H9 (cell line): ENCODE measurements around the gene MTG1. TPM values are rescaled to one million over a fixed set of nuclear protein-coding genes. Genes with fewer than 3 reads are reported as not detected.

Experiments used
- DNase-seq: peaks from one replicate; pipeline ENCODE4 v3.0.0-alpha.2; 2017
- H2AFZ ChIP-seq: one replicate; pipeline ENCODE4 v1.6.1; 2013; ENCODE audit warnings: mild to moderate bottlenecking, low read length, control low read depth, moderate library complexity
- H2AK5ac ChIP-seq: 2 replicates; pipeline ENCODE4 v1.6.1; 2013; ENCODE audit warnings: low read length, control low read depth, mixed read lengths; ENCODE audit not compliant: insufficient read length
- H2BK120ac ChIP-seq: one replicate; pipeline ENCODE4 v1.6.1; 2013; ENCODE audit warnings: low read depth, mild to moderate bottlenecking, low read length, control low read depth, inconsistent platforms; ENCODE audit not compliant: poor library complexity, severe bottlenecking
- H2BK12ac ChIP-seq: 2 replicates; pipeline ENCODE4 v1.6.1; 2013; ENCODE audit warnings: low read length, control low read depth, mixed read lengths, low read depth; ENCODE audit not compliant: insufficient read length
- H2BK15ac ChIP-seq: 2 replicates; pipeline ENCODE4 v1.6.1; 2013; ENCODE audit warnings: low read depth, low read length, control low read depth
- H2BK20ac ChIP-seq: one replicate; pipeline ENCODE4 v1.6.1; 2013; ENCODE audit warnings: low read depth, mild to moderate bottlenecking, low read length, control low read depth, inconsistent platforms; ENCODE audit not compliant: poor library complexity, severe bottlenecking
- H2BK5ac ChIP-seq: 2 replicates; pipeline ENCODE4 v1.6.1; 2013; ENCODE audit warnings: low read length, control low read depth, mixed read lengths; ENCODE audit not compliant: insufficient read length
- H3K14ac ChIP-seq: 2 replicates; pipeline ENCODE4 v1.6.1; 2013; ENCODE audit warnings: low read length, control low read depth; ENCODE audit not compliant: insufficient read depth
- H3K18ac ChIP-seq: 2 replicates; pipeline ENCODE4 v1.6.1; 2013; ENCODE audit warnings: low read depth, mild to moderate bottlenecking, mixed read lengths, low read length, control low read depth; ENCODE audit not compliant: insufficient read length
- H3K23ac ChIP-seq: 2 replicates; pipeline ENCODE4 v1.6.1; 2013; ENCODE audit warnings: low read length, control low read depth, mixed read lengths, low read depth; ENCODE audit not compliant: insufficient read length
- H3K23me2 ChIP-seq: 2 replicates; pipeline ENCODE4 v1.6.1; 2013; ENCODE audit warnings: low read depth, mild to moderate bottlenecking, mixed read lengths, low read length, control low read depth; ENCODE audit not compliant: insufficient read length, poor library complexity, severe bottlenecking
- H3K27ac ChIP-seq: 2 replicates; pipeline ENCODE4 v1.5.1; 2013; ENCODE audit warnings: low read length, control low read depth, mixed read lengths, low read depth; ENCODE audit not compliant: insufficient read length
- H3K27me3 ChIP-seq: 2 replicates; pipeline ENCODE4 v1.6.1; 2013; ENCODE audit warnings: low read length, control low read depth, inconsistent platforms; ENCODE audit not compliant: insufficient read depth
- H3K4ac ChIP-seq: 2 replicates; pipeline ENCODE4 v1.6.1; 2013; ENCODE audit warnings: low read depth, mild to moderate bottlenecking, control low read depth, inconsistent platforms, low read length, moderate library complexity
- H3K4me1 ChIP-seq: 2 replicates; pipeline ENCODE4 v1.6.1; 2013; ENCODE audit warnings: low read length, control low read depth, inconsistent platforms; ENCODE audit not compliant: insufficient read depth
- H3K4me2 ChIP-seq: 2 replicates; pipeline ENCODE4 v1.6.1; 2013; ENCODE audit warnings: low read length, control low read depth, mixed read lengths; ENCODE audit not compliant: insufficient read length, insufficient read depth
- H3K56ac ChIP-seq: 2 replicates; pipeline ENCODE4 v1.6.1; 2013; ENCODE audit warnings: low read depth, mild to moderate bottlenecking, mixed read lengths, low read length, control low read depth; ENCODE audit not compliant: insufficient read length
- H3K79me1 ChIP-seq: 2 replicates; pipeline ENCODE4 v1.6.1; 2013; ENCODE audit warnings: low read depth, mild to moderate bottlenecking, moderate library complexity, low read length, control low read depth, inconsistent platforms; ENCODE audit not compliant: insufficient read depth, poor library complexity, severe bottlenecking
- H3K79me2 ChIP-seq: 2 replicates; pipeline ENCODE4 v1.6.1; 2013; ENCODE audit warnings: low read length, control low read depth, inconsistent platforms; ENCODE audit not compliant: insufficient read depth
- H3K9ac ChIP-seq: 2 replicates; pipeline ENCODE4 v1.6.1; 2013; ENCODE audit warnings: low read length, control low read depth, mixed read lengths; ENCODE audit not compliant: insufficient read length; ENCODE audit errors: extremely low read depth
- H3K9me3 ChIP-seq: one replicate; pipeline ENCODE4 v1.6.1; 2013; ENCODE audit warnings: low read depth, low read length, inconsistent platforms; ENCODE audit not compliant: control insufficient read depth
- H3T11ph ChIP-seq: one replicate; pipeline ENCODE4 v1.6.1; 2013; ENCODE audit warnings: mild to moderate bottlenecking, low read length, control low read depth, inconsistent platforms
- H4K20me1 ChIP-seq: one replicate; pipeline ENCODE4 v1.6.1; 2013; ENCODE audit not compliant: control insufficient read depth, insufficient read length, insufficient read depth
- H4K5ac ChIP-seq: 2 replicates; pipeline ENCODE4 v1.6.1; 2013; ENCODE audit warnings: low read depth, mild to moderate bottlenecking, mixed read lengths, low read length, control low read depth; ENCODE audit not compliant: insufficient read length
- H4K8ac ChIP-seq: replicated peaks from 2 replicates; pipeline ENCODE4 v1.6.1; 2013; ENCODE audit warnings: low read length, control low read depth, mixed read lengths, low read depth; ENCODE audit not compliant: insufficient read length
- H4K91ac ChIP-seq: 2 replicates; pipeline ENCODE4 v1.6.1; 2013; ENCODE audit warnings: low read depth, mild to moderate bottlenecking, moderate library complexity, mixed read lengths, low read length, control low read depth; ENCODE audit not compliant: insufficient read length
- H3K27ac Mint-ChIP-seq, 3 experiments: 2 replicates in 2 of 3; 3 replicates in 1 of 3; pipeline ENCODE4 v1.8.0; 2020 to 2021; ENCODE audit warnings: mixed read lengths in 3 of 3, mild to moderate bottlenecking in 1 of 3, moderate library complexity in 1 of 3
- H3K27me3 Mint-ChIP-seq: 2 replicates; pipeline ENCODE4 v1.8.0; 2021; ENCODE audit warnings: low read depth, mild to moderate bottlenecking, moderate library complexity, mixed read lengths
- H3K36me3 Mint-ChIP-seq, 3 experiments: 2 replicates in 2 of 3; 3 replicates in 1 of 3; pipeline ENCODE4 v1.8.0; 2020 to 2021; ENCODE audit warnings: low read depth in 3 of 3, mixed read lengths in 3 of 3; ENCODE audit not compliant: insufficient read depth in 1 of 3
- H3K4me1 Mint-ChIP-seq, 2 experiments: 2 replicates each; pipeline ENCODE4 v1.8.0; 2020; ENCODE audit warnings: mixed read lengths in 2 of 2
- H3K4me3 Mint-ChIP-seq, 2 experiments: 2 replicates in 1 of 2; 3 replicates in 1 of 2; pipeline ENCODE4 v1.8.0; 2020 to 2021; ENCODE audit warnings: mild to moderate bottlenecking in 2 of 2, mixed read lengths in 2 of 2, moderate library complexity in 1 of 2
- H3K9me3 Mint-ChIP-seq, 2 experiments: 2 replicates in 1 of 2; 3 replicates in 1 of 2; pipeline ENCODE4 v1.8.0; 2020; ENCODE audit warnings: mild to moderate bottlenecking in 2 of 2, mixed read lengths in 2 of 2, moderate library complexity in 1 of 2
- WGBS: extraction: QIAGEN DNeasy Blood & Tissue Kit; methylation state at CpG from one replicate; pipeline ENCODE4 v1.1.7; 2013; ENCODE audit warnings: missing lambda C conversion rate, low lambda C conversion rate, mixed read lengths; ENCODE audit not compliant: insufficient read length; ENCODE audit errors: extremely low coverage; 5-methylcytosine and 5-hydroxymethylcytosine counted together
- total RNA-seq: library from RNA; stranded (reverse); gene quantifications from 2 replicates; pipeline ENCODE4 v1.2.1, GENCODE V29; 2021
- TF ChIP-seq, protein P1 (sequence below): fragments of 200-600 bp; sonication (generic); conservative IDR thresholded peaks from 3 replicates; pipeline ENCODE4 v1.8.0; 2021; ENCODE audit warnings: antibody characterized with exemption, mild to moderate bottlenecking

MTG1 gene
- total RNA-seq, 1 experiment from 2014 or later: 65.3 TPM

DNA sequence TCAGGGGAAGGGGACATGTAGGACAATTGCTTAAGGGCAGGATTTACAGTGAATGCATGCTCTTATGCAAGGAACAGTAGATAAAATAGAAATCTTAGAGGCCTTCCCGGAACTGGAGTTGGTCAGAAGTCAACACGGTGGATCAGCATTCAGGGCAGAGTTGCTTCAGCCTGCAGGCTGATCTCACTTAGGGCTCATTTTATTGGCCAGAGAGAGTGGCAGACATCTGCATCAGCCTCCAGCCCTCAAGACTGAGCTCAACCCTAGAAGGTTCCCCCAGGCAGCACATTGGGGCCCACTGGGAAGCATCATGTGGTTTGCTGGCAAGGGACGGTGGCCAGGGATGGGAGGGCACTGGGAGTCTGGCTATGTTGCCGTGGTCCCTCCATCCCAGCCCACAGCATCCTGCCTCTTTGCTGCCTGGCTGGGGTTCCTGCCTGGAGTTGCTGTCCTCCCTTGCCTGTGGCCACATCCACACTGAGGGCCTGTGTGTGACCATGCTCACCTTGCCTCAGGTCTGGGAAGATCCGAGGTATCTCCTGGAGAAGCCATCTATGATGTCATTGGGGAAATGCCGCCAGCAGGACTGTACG, 72.8 kb downstream of the MTG1 start:
- Histone ChIP-seq H2AK5ac (no peak overlapping the region), H3K23me2 (no peaks in the 10 kb centered on the region), H3K4me2 (no peak overlapping the region), H3K79me2 (no peaks in the 10 kb centered on the region), H3K14ac (no peak overlapping the region), H3K9ac (no peak overlapping the region), H3K9me3 (peaks cover 85% of the 10 kb centered on the region), H3T11ph (no peak overlapping the region), H2BK20ac (no peak overlapping the region), H4K91ac (no peak overlapping the region), H2BK5ac (no peak overlapping the region), H2BK15ac (no peak overlapping the region), H4K8ac (no peak overlapping the region), H3K4me1 (no peaks in the 10 kb centered on the region), H3K56ac (no peak overlapping the region), H3K23ac (no peak overlapping the region), H3K18ac (no peak overlapping the region), H3K4ac (no peak overlapping the region), H4K20me1 (no peaks in the 10 kb centered on the region), H2BK120ac (no peak overlapping the region), H2BK12ac (no peak overlapping the region), H4K5ac (no peak overlapping the region), H2AFZ (no peak overlapping the region), H3K27ac (no peak overlapping the region), H3K27me3 (no peaks in the 10 kb centered on the region), H3K79me1 (no peaks in the 10 kb centered on the region)
- Mint-ChIP-seq H3K27ac (no peak overlapping the region), H3K4me3 (no peak overlapping the region), H3K4me1 (no peaks in the 10 kb centered on the region), H3K27me3 (peaks cover 4% of the 10 kb centered on the region), H3K36me3 (peaks cover 9 to 23% (median 15%) of the 10 kb centered on the region in 3 experiments; a peak in 6 of 7 replicates), H3K9me3 (peaks cover 86 to 91% of the 10 kb centered on the region in 2 experiments)
- TF ChIP-seq, protein P1, sequence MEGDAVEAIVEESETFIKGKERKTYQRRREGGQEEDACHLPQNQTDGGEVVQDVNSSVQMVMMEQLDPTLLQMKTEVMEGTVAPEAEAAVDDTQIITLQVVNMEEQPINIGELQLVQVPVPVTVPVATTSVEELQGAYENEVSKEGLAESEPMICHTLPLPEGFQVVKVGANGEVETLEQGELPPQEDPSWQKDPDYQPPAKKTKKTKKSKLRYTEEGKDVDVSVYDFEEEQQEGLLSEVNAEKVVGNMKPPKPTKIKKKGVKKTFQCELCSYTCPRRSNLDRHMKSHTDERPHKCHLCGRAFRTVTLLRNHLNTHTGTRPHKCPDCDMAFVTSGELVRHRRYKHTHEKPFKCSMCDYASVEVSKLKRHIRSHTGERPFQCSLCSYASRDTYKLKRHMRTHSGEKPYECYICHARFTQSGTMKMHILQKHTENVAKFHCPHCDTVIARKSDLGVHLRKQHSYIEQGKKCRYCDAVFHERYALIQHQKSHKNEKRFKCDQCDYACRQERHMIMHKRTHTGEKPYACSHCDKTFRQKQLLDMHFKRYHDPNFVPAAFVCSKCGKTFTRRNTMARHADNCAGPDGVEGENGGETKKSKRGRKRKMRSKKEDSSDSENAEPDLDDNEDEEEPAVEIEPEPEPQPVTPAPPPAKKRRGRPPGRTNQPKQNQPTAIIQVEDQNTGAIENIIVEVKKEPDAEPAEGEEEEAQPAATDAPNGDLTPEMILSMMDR: no peak
- DNase-seq: no peak
- no CpG with 5 or more reads among the region's 7 CpGs for WGBS
